ENCODE measurements around the gene ATXN7L1. TPM values are rescaled to one million over a fixed set of nuclear protein-coding genes. Genes with fewer than 3 reads are reported as not detected.

Gene ATXN7L1
- total and polyA plus RNA-seq, 2 donors (not counting 1 experiment from before 2014, with no cell fraction given): 7.1 to 40.6 TPM

DNA sequence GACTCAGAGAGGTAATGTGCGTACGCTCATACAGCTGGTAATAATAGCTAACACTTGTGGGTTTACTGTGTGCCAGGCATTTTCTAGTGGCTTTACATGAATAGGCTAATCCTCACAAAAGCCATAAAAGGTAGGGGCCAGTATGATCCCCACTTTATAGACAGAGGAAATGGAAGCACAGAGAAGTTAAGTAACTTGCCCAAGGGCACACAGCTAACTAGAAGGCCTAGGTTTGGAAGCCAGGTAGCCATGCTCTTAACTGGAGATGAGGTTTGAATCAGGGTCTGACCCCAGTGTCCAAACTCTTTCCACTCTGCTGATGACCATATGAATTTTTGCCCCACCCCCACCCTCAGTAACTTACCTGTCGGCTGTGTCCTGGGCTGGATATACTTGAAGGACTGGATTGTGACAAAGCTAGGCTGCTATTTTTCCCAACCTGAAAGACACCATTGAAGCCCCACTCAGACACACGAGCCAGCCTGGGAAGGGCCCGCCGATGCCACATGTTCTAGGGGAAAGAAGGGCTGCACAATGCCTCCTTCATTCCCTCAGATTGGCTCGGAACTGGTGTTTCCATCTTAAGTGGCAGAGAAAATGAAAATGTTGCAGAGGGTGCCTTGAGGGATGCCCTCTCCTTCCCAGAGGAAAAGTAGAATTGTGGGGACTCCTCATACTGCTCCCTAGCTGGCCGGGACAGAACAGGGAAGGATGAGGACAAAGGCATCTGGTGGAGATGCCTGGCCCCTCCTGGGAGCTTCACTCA lies 266.1 kb downstream of the ATXN7L1 start:
- TF ChIP-seq EZH2 (IDR thresholded peaks at IDR 0.05; ENCODE audit: borderline replicate concordance, insufficient read depth, low read depth, low read length, poor library complexity, severe bottlenecking): no peak
- TF ChIP-seq, protein P1, sequence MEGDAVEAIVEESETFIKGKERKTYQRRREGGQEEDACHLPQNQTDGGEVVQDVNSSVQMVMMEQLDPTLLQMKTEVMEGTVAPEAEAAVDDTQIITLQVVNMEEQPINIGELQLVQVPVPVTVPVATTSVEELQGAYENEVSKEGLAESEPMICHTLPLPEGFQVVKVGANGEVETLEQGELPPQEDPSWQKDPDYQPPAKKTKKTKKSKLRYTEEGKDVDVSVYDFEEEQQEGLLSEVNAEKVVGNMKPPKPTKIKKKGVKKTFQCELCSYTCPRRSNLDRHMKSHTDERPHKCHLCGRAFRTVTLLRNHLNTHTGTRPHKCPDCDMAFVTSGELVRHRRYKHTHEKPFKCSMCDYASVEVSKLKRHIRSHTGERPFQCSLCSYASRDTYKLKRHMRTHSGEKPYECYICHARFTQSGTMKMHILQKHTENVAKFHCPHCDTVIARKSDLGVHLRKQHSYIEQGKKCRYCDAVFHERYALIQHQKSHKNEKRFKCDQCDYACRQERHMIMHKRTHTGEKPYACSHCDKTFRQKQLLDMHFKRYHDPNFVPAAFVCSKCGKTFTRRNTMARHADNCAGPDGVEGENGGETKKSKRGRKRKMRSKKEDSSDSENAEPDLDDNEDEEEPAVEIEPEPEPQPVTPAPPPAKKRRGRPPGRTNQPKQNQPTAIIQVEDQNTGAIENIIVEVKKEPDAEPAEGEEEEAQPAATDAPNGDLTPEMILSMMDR (IDR thresholded peaks at IDR 0.05): no peak
- Histone ChIP-seq H3K4me3 (ENCODE audit: control extremely low read depth in 1 of 5, extremely low read depth in 1 of 5, insufficient read depth in 1 of 5, low read depth in 2 of 5, low read length in 4 of 5) (no peak overlapping the region), H3K9ac (ENCODE audit: low read length) (no peak overlapping the region), H3K9me3 (ENCODE audit: control extremely low read depth in 1 of 3, control insufficient read depth in 2 of 3, insufficient read depth in 1 of 3, low read length in 2 of 3) (no peaks in the 10 kb centered on the region), H2AFZ (ENCODE audit: insufficient read depth, low read depth, low read length, poor library complexity, severe bottlenecking) (no peak overlapping the region), H4K20me1 (ENCODE audit: control insufficient read depth, insufficient read depth, low read length, poor library complexity, severe bottlenecking) (no peaks in the 10 kb centered on the region), H3K36me3 (replicated peaks in 1 of 2; ENCODE audit: control extremely low read depth in 1 of 2, control insufficient read depth in 1 of 2, extremely low read depth in 1 of 2, insufficient read depth in 2 of 2, low read length in 1 of 2) (peaks cover 0 to 28% of the 10 kb centered on the region in 2 experiments), H3K27ac (ENCODE audit: low read length in 2 of 2) (no peak overlapping the region), H3K4me1 (ENCODE audit: control insufficient read depth in 2 of 2, insufficient read depth in 2 of 2, low read length in 2 of 2) (no peaks in the 10 kb centered on the region), H3K79me2 (ENCODE audit: control insufficient read depth, insufficient read depth, low read length) (no peaks in the 10 kb centered on the region), H3K4me2 (replicated peaks; ENCODE audit: low read depth, low read length, poor library complexity, severe bottlenecking) (no peak overlapping the region), H3K27me3 (replicated peaks in 1 of 4; ENCODE audit: control extremely low read depth in 1 of 4, control insufficient read depth in 3 of 4, insufficient read depth in 4 of 4, low read length in 3 of 4) (no peaks in the 10 kb centered on the region)
- Mint-ChIP-seq H3K4me3 (no peak overlapping the region), H3K27ac (no peak overlapping the region), H3K4me1 (no peaks in the 10 kb centered on the region), H3K9me3 (ENCODE audit: insufficient read depth) (no peaks in the 10 kb centered on the region), H3K27me3 (no peaks in the 10 kb centered on the region)
- CTCF ChIA-PET: no interaction called here
- WGBS (ENCODE audit: insufficient coverage): 100% methylated on average over 7 of the region's 8 CpGs
- DNase-seq (no peak), ATAC-seq (ENCODE audit: low read depth) (no peak)
- intact Hi-C loops (cut with micrococcal nuclease): no loop called here
- POLR2A ChIA-PET: no interaction called here
